DOHH2 (cell line): ENCODE measurements around the gene PIR.

Experiments
- CTCF ChIP-seq: fragments of 200-600 bp; sonication (generic); IDR thresholded peaks from one replicate; pipeline ENCODE4 v1.5.1; 2014; ENCODE audit warnings: antibody characterized with exemption, mild to moderate bottlenecking, low read depth, low read length; ENCODE audit not compliant: poor library complexity, severe bottlenecking
- EZH2phosphoT487 ChIP-seq: fragments of 200-600 bp; sonication (generic); IDR thresholded peaks from 2 replicates; pipeline ENCODE4 v1.6.1; 2017; ENCODE audit warnings: borderline replicate concordance, mild to moderate bottlenecking, antibody characterized with exemption, low read length, moderate library complexity, mixed read lengths

DNA sequence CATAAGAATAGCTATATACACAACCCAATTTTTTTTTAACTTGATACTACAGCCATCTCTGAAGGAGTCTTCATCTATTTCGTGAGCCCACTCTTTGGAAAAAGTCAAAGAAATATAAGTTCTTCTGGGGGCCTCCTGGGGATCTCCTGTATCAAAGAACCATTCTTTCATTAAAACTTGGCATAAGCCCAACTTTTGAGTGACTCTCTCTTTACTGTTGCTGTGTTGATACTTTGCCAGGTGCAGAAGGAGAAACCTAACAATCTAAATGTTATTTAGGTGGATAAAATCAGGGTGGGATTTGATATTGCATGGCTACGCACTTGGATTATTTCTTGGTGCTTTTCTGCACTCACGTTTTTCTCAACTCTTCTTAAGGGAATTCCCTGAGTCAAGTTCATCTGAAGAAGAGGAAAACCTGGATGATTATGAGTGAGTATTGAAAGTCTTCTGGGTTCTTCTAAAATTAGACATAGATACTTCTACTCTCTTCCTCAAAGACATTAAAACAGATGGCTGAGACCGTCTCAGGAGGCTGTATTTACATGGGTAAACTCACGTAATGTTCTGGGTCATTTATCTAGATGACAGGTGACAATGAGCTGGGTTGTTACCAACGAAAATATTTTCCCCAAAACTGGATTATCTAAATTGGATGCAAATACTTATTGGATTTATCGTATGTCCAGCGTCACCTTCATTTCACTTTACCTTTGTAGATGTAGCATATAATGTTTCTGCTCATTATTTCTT lies 32.7 kb upstream of the PIR start:
- TF ChIP-seq CTCF (no peak), EZH2phosphoT487 (no peak)
